Measurements from ENCODE around the gene CACNA2D2. TPM values are rescaled to one million over a fixed set of nuclear protein-coding genes. Genes with fewer than 3 reads are reported as not detected.
A peak's percentile ranks its signal among the peaks of the same experiment; 100 is the strongest.

CACNA2D2 gene
- total RNA-seq, 1 donor from 2014 or later, result 17.3 TPM

DNA sequence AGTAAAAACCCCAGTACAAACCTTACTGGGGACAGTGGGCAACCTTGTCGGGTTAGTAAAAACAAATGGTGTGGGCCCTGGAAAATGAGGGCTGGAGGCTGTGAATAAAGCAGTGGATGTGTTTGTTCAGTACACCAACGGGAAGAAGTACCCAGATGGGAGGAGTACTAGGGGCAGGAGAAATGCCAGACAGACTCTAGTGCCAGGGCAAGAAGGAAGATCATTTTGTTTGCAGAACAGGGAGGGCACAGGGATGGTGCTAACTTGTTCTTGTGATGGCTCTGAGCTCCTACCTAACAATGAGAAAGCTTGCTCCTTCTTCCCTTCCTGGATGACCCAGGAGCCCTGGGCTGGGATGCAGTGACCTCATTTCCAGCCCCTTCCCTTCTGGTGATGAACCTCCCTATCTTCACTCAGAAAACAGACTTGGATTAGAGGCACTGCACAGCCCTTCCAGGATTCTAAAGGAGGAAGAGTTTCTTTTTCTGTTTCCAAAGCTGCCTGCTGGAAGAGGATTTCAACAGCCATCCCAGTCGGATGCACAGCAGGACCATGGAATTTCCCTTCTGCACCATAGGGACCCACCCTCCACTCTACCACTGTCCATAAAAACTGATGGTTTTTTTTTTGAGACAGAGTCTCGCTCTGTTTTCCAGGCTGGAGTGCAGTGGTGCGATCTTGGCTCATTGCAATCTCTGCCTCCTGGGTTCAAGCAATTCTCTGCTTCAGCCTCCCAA lies 168.9 kb downstream of the CACNA2D2 start:
- Mint-ChIP-seq H3K36me3 (ENCODE audit: low read depth, unreplicated experiment) (peaks cover 15% of the 10 kb centered on the region), H3K27ac (ENCODE audit: unreplicated experiment) (peak overlapping the region; percentile 87), H3K4me3 (ENCODE audit: unreplicated experiment) (no peak overlapping the region), H3K9me3 (ENCODE audit: unreplicated experiment) (no peaks in the 10 kb centered on the region), H3K4me1 (ENCODE audit: unreplicated experiment) (peaks cover 34% of the 10 kb centered on the region), H3K27me3 (ENCODE audit: unreplicated experiment) (peaks cover 15% of the 10 kb centered on the region)
- TF ChIP-seq, protein P1, sequence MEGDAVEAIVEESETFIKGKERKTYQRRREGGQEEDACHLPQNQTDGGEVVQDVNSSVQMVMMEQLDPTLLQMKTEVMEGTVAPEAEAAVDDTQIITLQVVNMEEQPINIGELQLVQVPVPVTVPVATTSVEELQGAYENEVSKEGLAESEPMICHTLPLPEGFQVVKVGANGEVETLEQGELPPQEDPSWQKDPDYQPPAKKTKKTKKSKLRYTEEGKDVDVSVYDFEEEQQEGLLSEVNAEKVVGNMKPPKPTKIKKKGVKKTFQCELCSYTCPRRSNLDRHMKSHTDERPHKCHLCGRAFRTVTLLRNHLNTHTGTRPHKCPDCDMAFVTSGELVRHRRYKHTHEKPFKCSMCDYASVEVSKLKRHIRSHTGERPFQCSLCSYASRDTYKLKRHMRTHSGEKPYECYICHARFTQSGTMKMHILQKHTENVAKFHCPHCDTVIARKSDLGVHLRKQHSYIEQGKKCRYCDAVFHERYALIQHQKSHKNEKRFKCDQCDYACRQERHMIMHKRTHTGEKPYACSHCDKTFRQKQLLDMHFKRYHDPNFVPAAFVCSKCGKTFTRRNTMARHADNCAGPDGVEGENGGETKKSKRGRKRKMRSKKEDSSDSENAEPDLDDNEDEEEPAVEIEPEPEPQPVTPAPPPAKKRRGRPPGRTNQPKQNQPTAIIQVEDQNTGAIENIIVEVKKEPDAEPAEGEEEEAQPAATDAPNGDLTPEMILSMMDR (IDR thresholded peaks at IDR 0.05; ENCODE audit: unreplicated experiment), result no peak
- DNase-seq (ENCODE audit: low spot score), result no peak

DNA sequence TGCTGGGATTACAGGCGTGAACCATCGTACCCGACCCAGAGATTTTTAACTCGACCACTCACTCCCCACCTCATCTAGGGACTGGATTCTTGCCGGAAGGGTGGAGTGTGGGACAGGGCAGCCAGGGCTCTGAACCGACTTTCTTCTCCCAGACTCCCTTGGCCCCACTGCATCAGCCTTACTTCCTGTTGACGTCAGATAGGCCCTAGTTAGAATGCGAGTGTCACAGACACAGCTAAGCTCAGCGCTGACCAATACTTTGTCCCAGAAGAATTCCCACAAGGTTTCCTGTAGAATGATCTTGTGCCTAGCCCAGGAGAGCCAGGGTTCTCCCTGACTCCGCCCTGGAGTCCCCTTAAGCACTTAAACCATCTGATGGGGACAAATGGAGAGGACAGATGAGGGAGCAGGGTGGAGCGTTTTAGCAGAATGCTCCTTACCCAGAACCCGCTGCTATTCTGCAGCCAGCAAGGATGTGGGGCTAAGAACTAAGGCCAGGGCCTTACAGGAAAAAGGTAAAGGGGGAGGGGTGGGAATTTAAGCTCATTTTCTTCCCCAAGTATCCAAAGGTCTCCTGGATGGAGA lies 169.6 kb downstream of the CACNA2D2 start:
- H3K9me3 Mint-ChIP-seq (ENCODE audit: unreplicated experiment), result no peaks in the 10 kb centered on the region
- no peak for DNase-seq (ENCODE audit: low spot score)
- TF ChIP-seq, protein P1 (IDR thresholded peaks at IDR 0.05; ENCODE audit: unreplicated experiment), result no peak
- H3K27ac Mint-ChIP-seq (ENCODE audit: unreplicated experiment), result peak overlapping the region; percentile 87
- H3K4me3 Mint-ChIP-seq (ENCODE audit: unreplicated experiment), result peak overlapping the region; percentile 62
- peaks cover 12% of the 10 kb centered on the region for H3K36me3 Mint-ChIP-seq (ENCODE audit: low read depth, unreplicated experiment)
- peaks cover 9% of the 10 kb centered on the region for H3K27me3 Mint-ChIP-seq (ENCODE audit: unreplicated experiment)
- peaks cover 30% of the 10 kb centered on the region for H3K4me1 Mint-ChIP-seq (ENCODE audit: unreplicated experiment)

- Mint-ChIP-seq H3K36me3 (ENCODE audit: low read depth, unreplicated experiment) (peaks cover 9% of the 10 kb centered on the region), H3K27me3 (ENCODE audit: unreplicated experiment) (peaks cover 5% of the 10 kb centered on the region), H3K27ac (ENCODE audit: unreplicated experiment) (peak overlapping the region; percentile 42), H3K4me3 (ENCODE audit: unreplicated experiment) (no peak overlapping the region), H3K4me1 (ENCODE audit: unreplicated experiment) (peaks cover 27% of the 10 kb centered on the region), H3K9me3 (ENCODE audit: unreplicated experiment) (no peaks in the 10 kb centered on the region)
- DNase-seq (ENCODE audit: low spot score), result no peak
- TF ChIP-seq, protein P1 (IDR thresholded peaks at IDR 0.05; ENCODE audit: unreplicated experiment), result no peak
These were observed 172.0 kb downstream of the CACNA2D2 start for GRCh38 chr3:50331364-50331907.

- Mint-ChIP-seq H3K4me3 (ENCODE audit: unreplicated experiment) (no peak overlapping the region), H3K9me3 (ENCODE audit: unreplicated experiment) (no peaks in the 10 kb centered on the region), H3K36me3 (ENCODE audit: low read depth, unreplicated experiment) (peaks cover 13% of the 10 kb centered on the region)
These were observed 173.1 kb downstream of the CACNA2D2 start for GRCh38 chr3:50330330-50330729.

More at GRCh38 chr3:50330330-50330729, 173.1 kb downstream of the CACNA2D2 start:
- TF ChIP-seq, protein P1 (IDR thresholded peaks at IDR 0.05; ENCODE audit: unreplicated experiment), result no peak
- DNase-seq (ENCODE audit: low spot score), result no peak
- no peak overlapping the region for H3K27ac Mint-ChIP-seq (ENCODE audit: unreplicated experiment)
- H3K4me1 Mint-ChIP-seq (ENCODE audit: unreplicated experiment), result peaks cover 24% of the 10 kb centered on the region
- H3K27me3 Mint-ChIP-seq (ENCODE audit: unreplicated experiment), result peaks cover 5% of the 10 kb centered on the region
